Activated CD8-positive, alpha-beta T cell treated with anti-CD3 and anti-CD28 coated beads for 36 hours (primary cell): Measurements from ENCODE around the gene HNRNPC. TPM values are rescaled to one million over a fixed set of nuclear protein-coding genes. Genes with fewer than 3 reads are reported as not detected.
"Not testable (repeated sequence)": the region's sequence is repeated elsewhere in the genome, so short reads cannot be mapped to it uniquely, and the experiment has no call there.

Source experiments
- ATAC-seq: fragments of 200-7000 bp; cut with Tn5 transposase; one replicate; pipeline ENCODE4 v1.10.0; 2021; ENCODE audit warnings: mild to moderate bottlenecking, moderate library complexity
- CTCF ChIA-PET: fragments of 350-600 bp; sonication (Branson Sonifier 250); formaldehyde crosslinking; loops from one replicate; lab custom pipeline; 2021; ENCODE audit warnings: antibody characterized with exemption; lab: Charles Lee
- POLR2A ChIA-PET: fragments of 350-600 bp; sonication (Branson Sonifier 250); formaldehyde crosslinking; loops from one replicate; lab custom pipeline; 2021; ENCODE audit warnings: antibody characterized with exemption; lab: Charles Lee
- DNase-seq: peaks from one replicate; pipeline ENCODE4 v3.0.0-alpha.2; 2020
- H3K27ac Mint-ChIP-seq: one replicate; pipeline ENCODE4 v1.8.0; 2021; ENCODE audit warnings: mild to moderate bottlenecking, mixed read lengths
- H3K27me3 Mint-ChIP-seq: one replicate; pipeline ENCODE4 v1.8.0; 2021; ENCODE audit warnings: mixed read lengths
- H3K36me3 Mint-ChIP-seq: one replicate; pipeline ENCODE4 v1.8.0; 2021; ENCODE audit warnings: low read depth, mixed read lengths
- H3K4me1 Mint-ChIP-seq: one replicate; pipeline ENCODE4 v1.8.0; 2021; ENCODE audit warnings: low read depth, mixed read lengths
- H3K4me3 Mint-ChIP-seq: one replicate; pipeline ENCODE4 v1.8.0; 2021; ENCODE audit warnings: mild to moderate bottlenecking, moderate library complexity, mixed read lengths
- H3K9me3 Mint-ChIP-seq: one replicate; pipeline ENCODE4 v1.8.0; 2021; ENCODE audit warnings: mixed read lengths
- CTCF ChIP-seq: fragments of 200-600 bp; IDR thresholded peaks from one replicate; pipeline ENCODE4 v1.8.0; 2022; ENCODE audit warnings: antibody characterized with exemption, mild to moderate bottlenecking
- intact Hi-C: fragments of 100-400 bp; cut with micrococcal nuclease; formaldehyde crosslinking; loops from one replicate; pipeline ENCODE4 v1.10.0; 2022
- total RNA-seq, 2 experiments: library from RNA; stranded (reverse); gene quantifications; one replicate each; pipeline ENCODE4 v1.2.3, GENCODE V29; 2021

HNRNPC gene
- total RNA-seq, 2 experiments from 2014 or later = 1,078 to 1,115 TPM

GRCh38 chr14:21258005-21258888 lies 11.0 kb downstream of the HNRNPC start:
- no peak for ATAC-seq
- Mint-ChIP-seq H3K27me3 (no peaks in the 10 kb centered on the region), H3K9me3 (no peaks in the 10 kb centered on the region), H3K4me3 (peak overlapping the region; percentile 36), H3K27ac (peak overlapping the region; percentile 62), H3K36me3 (peaks cover 77% of the 10 kb centered on the region), H3K4me1 (peaks cover 71% of the 10 kb centered on the region)
- TF ChIP-seq CTCF = no peak
- no peak for DNase-seq
- POLR2A ChIA-PET = interaction anchor here (0.7 to 6.7 kb wide), 11 partner anchors 8 to 94 kb away, joined by 3 to 146 read pairs (median 5); no protein-coding TSS in a partner anchor
- CTCF ChIA-PET = interaction anchor here (1.0 to 6.0 kb wide), 3 partner anchors 16 to 31 kb away, joined by 3 to 56 read pairs (median 4); no protein-coding TSS in a partner anchor
- intact Hi-C loops = loop anchor here (5.0 kb wide), 1 partner anchor 36 kb away; no protein-coding TSS in a partner anchor

- intact Hi-C loops = loop anchor here (5.0 kb wide), 1 partner anchor 35 kb away; no protein-coding TSS in a partner anchor
- ATAC-seq (no peak), DNase-seq (no peak)
- peaks cover 75% of the 10 kb centered on the region for H3K36me3 Mint-ChIP-seq
- H3K27ac Mint-ChIP-seq = peak overlapping the region; percentile 75
- POLR2A ChIA-PET = interaction anchor here (0.7 to 6.7 kb wide), 10 partner anchors 8 to 95 kb away, joined by 3 to 146 read pairs (median 6); no protein-coding TSS in a partner anchor
- H3K27me3 Mint-ChIP-seq = no peaks in the 10 kb centered on the region
- peaks cover 65% of the 10 kb centered on the region for H3K4me1 Mint-ChIP-seq
- no peaks in the 10 kb centered on the region for H3K9me3 Mint-ChIP-seq
- TF ChIP-seq CTCF = no peak
- CTCF ChIA-PET = interaction anchor here (1.0 to 6.0 kb wide), 3 partner anchors 15 to 30 kb away, joined by 3 to 56 read pairs (median 4); no protein-coding TSS in a partner anchor
- H3K4me3 Mint-ChIP-seq = peak overlapping the region; percentile 51
Measured at GRCh38 chr14:21257394-21257909, 11.8 kb downstream of the HNRNPC start.

- ChIA-PET CTCF (interaction anchor here (1.0 to 6.0 kb wide), 4 partner anchors 8 to 30 kb away, joined by 3 to 56 read pairs (median 10); no protein-coding TSS in a partner anchor), POLR2A (interaction anchor here (0.6 to 6.7 kb wide), 14 partner anchors 9 to 231 kb away, joined by 3 to 146 read pairs (median 4); no protein-coding TSS in a partner anchor)
- Mint-ChIP-seq H3K36me3 (peaks cover 75% of the 10 kb centered on the region), H3K4me1 (peaks cover 64% of the 10 kb centered on the region), H3K27me3 (no peaks in the 10 kb centered on the region), H3K27ac (peak overlapping the region; percentile 75), H3K9me3 (no peaks in the 10 kb centered on the region), H3K4me3 (peak overlapping the region; percentile 51)
- DNase-seq (no peak), ATAC-seq (peak; percentile 14)
- TF ChIP-seq CTCF = no peak
- intact Hi-C loops = loop anchor here (5.0 kb wide), 1 partner anchor 34 kb away; no protein-coding TSS in a partner anchor
Measured at GRCh38 chr14:21256539-21257393, 12.5 kb downstream of the HNRNPC start.

GRCh38 chr14:21256102-21256447 lies 13.2 kb downstream of the HNRNPC start:
- CTCF ChIA-PET = interaction anchor here (3.0 to 6.0 kb wide), 2 partner anchors 9 to 14 kb away, joined by 15 to 56 read pairs; no protein-coding TSS in a partner anchor
- H3K27ac Mint-ChIP-seq = peak overlapping the region; percentile 77
- peaks cover 75% of the 10 kb centered on the region for H3K36me3 Mint-ChIP-seq
- not testable (repeated sequence) for H3K27me3 Mint-ChIP-seq, DNase-seq, H3K9me3 Mint-ChIP-seq, ATAC-seq
- intact Hi-C loops = loop anchor here (5.0 kb wide), 1 partner anchor 34 kb away; no protein-coding TSS in a partner anchor
- peaks cover 61% of the 10 kb centered on the region for H3K4me1 Mint-ChIP-seq
- POLR2A ChIA-PET = interaction anchor here (0.6 to 6.7 kb wide), 10 partner anchors 10 to 232 kb away, joined by 3 to 146 read pairs (median 6); no protein-coding TSS in a partner anchor
- H3K4me3 Mint-ChIP-seq = peak overlapping the region; percentile 51
